ENCODE measurements around the gene IGF1.

The IGF1 gene

GRCh38 chr12:102496591-102496990 is 16.2 kb upstream of the IGF1 start:
- DNase-seq = no peak

- no peak for DNase-seq
Observed at GRCh38 chr12:102487226-102487625, 6.9 kb upstream of the IGF1 start.

GRCh38 chr12:102486153-102486552 is 5.8 kb upstream of the IGF1 start:
- no peak for DNase-seq

GRCh38 chr12:102484428-102484958 is 4.1 kb upstream of the IGF1 start:
- DNase-seq = peak; percentile 8

DNA sequence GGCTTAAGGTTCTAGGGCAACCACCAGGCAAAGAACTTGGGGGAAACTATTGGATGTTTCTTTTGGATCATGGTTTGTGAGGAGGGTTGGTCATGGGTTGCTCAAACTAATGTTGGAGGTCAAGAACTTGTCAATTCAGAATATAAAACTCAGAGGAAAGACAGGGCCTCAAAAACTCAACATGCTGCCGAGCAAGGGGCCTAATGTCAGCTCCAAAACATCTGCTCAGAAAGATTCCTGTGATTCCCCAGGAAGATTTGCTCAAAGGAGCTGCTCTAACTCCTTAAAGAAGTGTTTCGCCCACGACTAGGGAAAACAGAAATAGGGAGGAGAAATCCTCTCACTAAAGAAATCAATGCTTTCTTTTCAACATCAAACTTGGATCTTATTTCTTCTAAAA is 3.7 kb upstream of the IGF1 start:
- no peak for DNase-seq

GRCh38 chr12:102483466-102483865 is 3.1 kb upstream of the IGF1 start:
- DNase-seq = no peak

GRCh38 chr12:102481705-102482425 is 1.5 kb upstream of the IGF1 start:
- DNase-seq = peak; percentile 62

- no peak for DNase-seq
Observed at GRCh38 chr12:102479939-102480338, 424 bp downstream of the IGF1 start.

GRCh38 chr12:102479099-102479885 is 1.1 kb downstream of the IGF1 start:
- DNase-seq = no peak

- DNase-seq = peak; percentile 18
Observed at GRCh38 chr12:102478405-102479098, 1.8 kb downstream of the IGF1 start.

- peak; percentile 38 for DNase-seq
Observed at GRCh38 chr12:102475355-102475754, 5.0 kb downstream of the IGF1 start.

- DNase-seq = peak; percentile 77
Observed at GRCh38 chr12:102474438-102475064, 5.8 kb downstream of the IGF1 start.

- no peak for DNase-seq
Observed at GRCh38 chr12:102472496-102472895, 7.9 kb downstream of the IGF1 start.

GRCh38 chr12:102471556-102471955 is 8.8 kb downstream of the IGF1 start:
- no peak for DNase-seq

DNA sequence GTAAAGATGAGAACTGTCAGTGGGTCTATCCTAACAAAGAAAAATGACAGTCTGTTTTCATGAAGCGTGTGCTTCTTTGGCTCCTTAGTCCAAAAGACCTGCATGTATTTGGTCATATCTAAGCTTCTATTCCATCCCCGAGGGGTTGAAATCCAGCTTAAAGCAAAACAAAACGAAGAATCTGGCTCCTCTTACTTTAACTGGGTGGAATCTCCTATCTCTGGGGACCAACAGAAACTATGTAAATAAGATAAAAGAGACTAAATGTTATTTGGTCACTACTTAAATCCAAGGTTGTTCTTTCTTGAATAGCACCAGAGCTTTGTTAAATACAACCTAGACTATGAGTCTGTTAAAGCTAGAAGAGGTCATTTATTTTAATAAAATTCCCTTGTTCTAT is 9.4 kb downstream of the IGF1 start:
- no peak for DNase-seq

DNA sequence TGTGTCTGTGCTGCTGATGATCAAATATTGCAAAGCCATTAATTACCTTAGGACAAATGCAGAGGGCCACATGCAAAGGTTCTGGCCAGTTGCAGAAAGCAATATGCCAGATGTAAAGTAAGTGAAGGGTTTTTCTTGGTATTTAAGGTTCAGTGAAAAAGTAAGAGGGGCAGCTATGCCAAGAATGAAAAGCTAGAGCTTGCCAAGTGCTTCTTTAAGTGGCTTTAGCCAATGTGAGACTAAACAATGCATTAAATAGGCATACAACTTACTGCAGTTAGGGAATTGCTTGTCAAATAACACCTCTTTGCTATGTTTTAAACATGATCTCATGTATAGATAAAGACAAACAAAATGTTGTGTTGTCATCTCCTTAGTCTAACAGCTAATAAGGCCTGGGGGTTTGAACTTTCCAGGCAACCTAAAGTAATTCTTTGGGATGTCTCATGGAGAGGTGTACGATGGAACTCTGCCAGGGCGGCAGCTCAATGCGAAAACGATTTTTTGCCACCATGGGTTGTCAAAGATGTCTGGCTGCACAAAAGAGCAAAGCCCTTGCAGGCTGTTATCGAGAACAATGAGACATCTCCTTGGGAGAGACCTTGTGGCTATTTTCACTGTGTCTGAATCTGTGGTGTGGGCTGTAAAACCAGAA is 12.0 kb downstream of the IGF1 start:
- DNase-seq = peak; percentile 11

GRCh38 chr12:102465762-102466560 is 14.4 kb downstream of the IGF1 start:
- DNase-seq = no peak

DNA sequence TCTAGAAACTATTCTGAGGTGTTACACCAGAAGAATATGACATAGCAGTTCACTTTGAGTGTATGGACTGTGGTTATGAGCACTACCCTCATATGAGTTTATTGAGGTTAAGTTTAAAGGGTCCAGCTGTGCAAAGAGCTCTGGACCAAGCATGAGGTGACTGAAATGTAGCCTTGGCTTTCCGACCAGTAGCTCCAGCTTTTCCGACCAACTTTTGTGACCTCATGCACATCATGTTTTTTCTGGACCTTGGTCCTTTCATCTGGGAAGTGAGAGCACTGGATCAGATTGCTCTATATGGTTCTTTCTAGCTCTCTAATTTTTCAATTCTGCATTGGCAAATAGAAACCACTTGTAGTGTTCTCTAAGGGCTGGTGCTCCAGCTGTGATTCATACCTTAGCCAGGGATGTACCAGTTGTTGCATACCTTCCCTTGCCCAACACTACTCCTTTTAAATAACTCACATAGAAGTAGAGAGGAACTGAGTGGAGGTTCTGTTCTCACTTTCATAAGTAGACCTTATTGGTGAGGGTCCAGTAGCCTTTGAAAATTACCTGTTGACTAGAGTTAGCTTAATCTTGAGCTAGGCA is 16.6 kb downstream of the IGF1 start:
- no peak for DNase-seq

GRCh38 chr12:102462795-102463465 is 17.4 kb downstream of the IGF1 start:
- no peak for DNase-seq

- no peak for DNase-seq
Observed at GRCh38 chr12:102462386-102462785, 18.0 kb downstream of the IGF1 start.

GRCh38 chr12:102461501-102461900 is 18.9 kb downstream of the IGF1 start:
- DNase-seq = no peak

All from NCI-H2029 (cell line).